Ectodermal cell (in vitro differentiated cells): ENCODE data around the gene THOC1.

Experiments used
- H3K27ac ChIP-seq: 2 replicates; pipeline ENCODE4 v1.7.0; 2013; ENCODE audit warnings: mild to moderate bottlenecking, low read depth, low read length; ENCODE audit not compliant: insufficient read depth, poor library complexity, severe bottlenecking
- H3K27me3 ChIP-seq: 2 replicates; pipeline ENCODE4 v1.7.0; 2013; ENCODE audit warnings: mild to moderate bottlenecking, low read length; ENCODE audit not compliant: insufficient read depth, control insufficient read depth, poor library complexity, severe bottlenecking
- H3K36me3 ChIP-seq: one replicate; pipeline ENCODE4 v1.7.0; 2013; ENCODE audit warnings: low read length; ENCODE audit not compliant: control insufficient read depth, insufficient read depth
- H3K4me1 ChIP-seq: one replicate; pipeline ENCODE4 v1.7.0; 2013; ENCODE audit warnings: low read length; ENCODE audit not compliant: control insufficient read depth, insufficient read depth
- H3K4me3 ChIP-seq: 2 replicates; pipeline ENCODE4 v1.7.0; 2013; ENCODE audit warnings: low read depth, low read length, control low read depth; ENCODE audit not compliant: insufficient read depth
- H3K9me3 ChIP-seq: 2 replicates; pipeline ENCODE4 v1.7.0; 2013; ENCODE audit warnings: mild to moderate bottlenecking, low read length, moderate library complexity; ENCODE audit not compliant: control insufficient read depth
- WGBS, 2 experiments: methylation state at CpG; one replicate each; pipeline ENCODE4 v1.1.7; 2013; ENCODE audit warnings: missing lambda C conversion rate in 2 of 2; 5-methylcytosine and 5-hydroxymethylcytosine counted together

THOC1 gene

GRCh38 chr18:286515-287310 lies 18.9 kb upstream of the THOC1 start:
- no peaks in the 10 kb centered on the region for H3K27me3 ChIP-seq

GRCh38 chr18:285817-286216 lies 18.0 kb upstream of the THOC1 start:
- H3K36me3 ChIP-seq: no peaks in the 10 kb centered on the region
- H3K27ac ChIP-seq: no peak overlapping the region
- no peaks in the 10 kb centered on the region for H3K27me3 ChIP-seq
- WGBS, 2 experiments: 89 to 99% methylated on average over 5 of the region's 6 CpGs
- no peak overlapping the region for H3K4me3 ChIP-seq
- H3K9me3 ChIP-seq: no peaks in the 10 kb centered on the region
- no peaks in the 10 kb centered on the region for H3K4me1 ChIP-seq

More at GRCh38 chr18:286515-287310, 18.9 kb upstream of the THOC1 start:
- no peaks in the 10 kb centered on the region for H3K9me3 ChIP-seq
- H3K4me1 ChIP-seq: no peaks in the 10 kb centered on the region
- no peak overlapping the region for H3K27ac ChIP-seq
- no peaks in the 10 kb centered on the region for H3K36me3 ChIP-seq
- WGBS, 2 experiments: 89 to 95% methylated on average over 6 to 8 of the region's 8 CpGs
- H3K4me3 ChIP-seq: no peak overlapping the region

- no peaks in the 10 kb centered on the region for H3K27me3 ChIP-seq
- H3K4me1 ChIP-seq: no peaks in the 10 kb centered on the region
- WGBS, 2 experiments: 91 to 96% methylated on average over 2 of the region's 2 CpGs
- no peak overlapping the region for H3K4me3 ChIP-seq
- H3K9me3 ChIP-seq: no peaks in the 10 kb centered on the region
- H3K36me3 ChIP-seq: no peaks in the 10 kb centered on the region
- H3K27ac ChIP-seq: no peak overlapping the region
Measured at GRCh38 chr18:275486-275885, 7.6 kb upstream of the THOC1 start.

- no peaks in the 10 kb centered on the region for H3K9me3 ChIP-seq
- 92% methylated on average over 6 to 8 of the region's 8 CpGs for WGBS, 2 experiments
- no peaks in the 10 kb centered on the region for H3K36me3 ChIP-seq
- no peaks in the 10 kb centered on the region for H3K27me3 ChIP-seq
- H3K4me1 ChIP-seq: peaks cover 5% of the 10 kb centered on the region
- no peak overlapping the region for H3K27ac ChIP-seq
- H3K4me3 ChIP-seq: no peak overlapping the region
Measured at GRCh38 chr18:274313-274712, 6.5 kb upstream of the THOC1 start.

GRCh38 chr18:273525-273924 lies 5.7 kb upstream of the THOC1 start:
- Histone ChIP-seq H3K36me3 (no peaks in the 10 kb centered on the region), H3K9me3 (no peaks in the 10 kb centered on the region), H3K4me3 (no peak overlapping the region), H3K27me3 (no peaks in the 10 kb centered on the region), H3K27ac (no peak overlapping the region), H3K4me1 (peaks cover 8% of the 10 kb centered on the region)
- WGBS, 2 experiments: 100% methylated on average over 2 of the region's 3 CpGs

- Histone ChIP-seq H3K27me3 (no peaks in the 10 kb centered on the region), H3K36me3 (no peaks in the 10 kb centered on the region), H3K4me3 (no peak overlapping the region), H3K4me1 (peaks cover 8% of the 10 kb centered on the region), H3K27ac (no peak overlapping the region), H3K9me3 (no peaks in the 10 kb centered on the region)
- WGBS, 2 experiments: 96 to 100% methylated on average over 1 to 2 of the region's 2 CpGs
Measured at GRCh38 chr18:272650-273049, 4.8 kb upstream of the THOC1 start.

- Histone ChIP-seq H3K4me1 (peaks cover 14% of the 10 kb centered on the region), H3K27ac (no peak overlapping the region), H3K4me3 (no peak overlapping the region), H3K36me3 (peaks cover 5% of the 10 kb centered on the region), H3K9me3 (no peaks in the 10 kb centered on the region), H3K27me3 (no peaks in the 10 kb centered on the region)
- 91 to 93% methylated on average over 5 to 6 of the region's 6 CpGs for WGBS, 2 experiments
Measured at GRCh38 chr18:269480-270095, 1.7 kb upstream of the THOC1 start.

GRCh38 chr18:267380-267687 lies 513 bp downstream of the THOC1 start:
- Histone ChIP-seq H3K27me3 (no peaks in the 10 kb centered on the region), H3K27ac (peak overlapping the region; percentile 62), H3K4me1 (peaks cover 14% of the 10 kb centered on the region), H3K4me3 (peak overlapping the region; percentile 87), H3K36me3 (peaks cover 10% of the 10 kb centered on the region), H3K9me3 (no peaks in the 10 kb centered on the region)
- WGBS, 2 experiments: 0 to 1% methylated on average over 9 of the region's 9 CpGs

GRCh38 chr18:261398-262073 lies 6.3 kb downstream of the THOC1 start:
- Histone ChIP-seq H3K27me3 (no peaks in the 10 kb centered on the region), H3K36me3 (peaks cover 30% of the 10 kb centered on the region), H3K4me3 (no peak overlapping the region), H3K4me1 (peaks cover 4% of the 10 kb centered on the region), H3K27ac (no peak overlapping the region), H3K9me3 (no peaks in the 10 kb centered on the region)
- WGBS, 2 experiments: 96 to 100% methylated on average over 2 of the region's 2 CpGs

GRCh38 chr18:260547-260946 lies 7.3 kb downstream of the THOC1 start:
- Histone ChIP-seq H3K9me3 (no peaks in the 10 kb centered on the region), H3K4me1 (no peaks in the 10 kb centered on the region), H3K27ac (no peak overlapping the region), H3K4me3 (no peak overlapping the region), H3K27me3 (no peaks in the 10 kb centered on the region), H3K36me3 (peaks cover 38% of the 10 kb centered on the region)
- WGBS, 2 experiments: 83 to 100% methylated on average over 1 of the region's 2 CpGs
